GM19463 (cell line): Measurements from ENCODE around the gene ARNT2.
"Not testable (repeated sequence)": the region's sequence is repeated elsewhere in the genome, so short reads cannot be mapped to it uniquely, and the experiment has no call there.

Source experiments
- ATAC-seq: cut with Tn5 transposase; IDR thresholded peaks from one replicate; pipeline ENCODE4 v1.9.1; 2021; ENCODE audit warnings: mild to moderate bottlenecking, moderate library complexity; ENCODE audit not compliant: unreplicated experiment

Gene ARNT2

GRCh38 chr15:80510985-80511384 lies 106.8 kb downstream of the ARNT2 start:
- not testable (repeated sequence) for ATAC-seq

GRCh38 chr15:80512726-80513660 lies 108.8 kb downstream of the ARNT2 start:
- ATAC-seq: no peak

- no peak for ATAC-seq
Measured at GRCh38 chr15:80514071-80514780, 110.0 kb downstream of the ARNT2 start.

GRCh38 chr15:80517290-80517689 lies 113.1 kb downstream of the ARNT2 start:
- no peak for ATAC-seq

- no peak for ATAC-seq
Measured at GRCh38 chr15:80518522-80518921, 114.3 kb downstream of the ARNT2 start.

- ATAC-seq: no peak
Measured at GRCh38 chr15:80523746-80524145, 119.6 kb downstream of the ARNT2 start.

- no peak for ATAC-seq
Measured at GRCh38 chr15:80525853-80526252, 121.7 kb downstream of the ARNT2 start.

- no peak for ATAC-seq
Measured at GRCh38 chr15:80526556-80527340, 122.6 kb downstream of the ARNT2 start.

- no peak for ATAC-seq
Measured at GRCh38 chr15:80527406-80527805, 123.2 kb downstream of the ARNT2 start.

GRCh38 chr15:80527961-80528360 lies 123.8 kb downstream of the ARNT2 start:
- ATAC-seq: no peak

- no peak for ATAC-seq
Measured at GRCh38 chr15:80530737-80531365, 126.7 kb downstream of the ARNT2 start.

GRCh38 chr15:80531388-80531787 lies 127.2 kb downstream of the ARNT2 start:
- ATAC-seq: no peak

GRCh38 chr15:80531796-80532195 lies 127.6 kb downstream of the ARNT2 start:
- no peak for ATAC-seq

GRCh38 chr15:80533790-80534333 lies 129.7 kb downstream of the ARNT2 start:
- no peak for ATAC-seq

- no peak for ATAC-seq
Measured at GRCh38 chr15:80536231-80536630, 132.0 kb downstream of the ARNT2 start.

GRCh38 chr15:80536716-80537115 lies 132.5 kb downstream of the ARNT2 start:
- ATAC-seq: no peak

GRCh38 chr15:80545078-80545477 lies 140.9 kb downstream of the ARNT2 start:
- ATAC-seq: no peak

GRCh38 chr15:80547264-80547663 lies 143.1 kb downstream of the ARNT2 start:
- ATAC-seq: no peak

GRCh38 chr15:80549191-80549590 lies 145.0 kb downstream of the ARNT2 start:
- ATAC-seq: no peak

GRCh38 chr15:80549654-80550053 lies 145.5 kb downstream of the ARNT2 start:
- ATAC-seq: no peak
